Liver (tissue), 9 donors: Measurements from ENCODE around the gene YOD1. TPM values are rescaled to one million over a fixed set of nuclear protein-coding genes. Genes with fewer than 3 reads are reported as not detected.

Source experiments
- DNase-seq: peaks from one replicate; pipeline ENCODE4 v3.0.0-alpha.2; 2017; ENCODE audit warnings: low spot score
- H3K27ac ChIP-seq, 2 donors: one replicate each; pipeline ENCODE4 v1.7.0; 2013; ENCODE audit warnings: inconsistent platforms in 2 of 2, low read length in 2 of 2, control low read depth in 1 of 2, low read depth in 1 of 2, mild to moderate bottlenecking in 1 of 2
- H3K27me3 ChIP-seq, 4 donors: one replicate each; pipeline versions ENCODE4 v1.6.1 to v1.7.0; 2013; ENCODE audit warnings: low read length in 3 of 4, inconsistent platforms in 1 of 4, mild to moderate bottlenecking in 1 of 4, moderate library complexity in 1 of 4; ENCODE audit not compliant: control insufficient read depth in 4 of 4, insufficient read depth in 4 of 4
- H3K36me3 ChIP-seq, 4 donors: one replicate each; pipeline versions ENCODE4 v1.6.1 to v1.7.0; 2013; ENCODE audit warnings: low read length in 3 of 4, mild to moderate bottlenecking in 3 of 4, low read depth in 1 of 4, moderate library complexity in 1 of 4; ENCODE audit not compliant: control insufficient read depth in 4 of 4, insufficient read depth in 3 of 4
- H3K4me1 ChIP-seq, 4 donors: one replicate each; pipeline versions ENCODE4 v1.6.1 to v1.7.0; 2013; ENCODE audit warnings: low read length in 3 of 4, mild to moderate bottlenecking in 3 of 4, moderate library complexity in 1 of 4; ENCODE audit not compliant: control insufficient read depth in 4 of 4, insufficient read depth in 4 of 4
- H3K4me3 ChIP-seq, 3 donors: one replicate each; pipeline versions ENCODE4 v1.6.1 to v1.7.0; 2013; ENCODE audit warnings: low read length in 3 of 3, control low read depth in 1 of 3, low read depth in 1 of 3, mild to moderate bottlenecking in 1 of 3
- H3K9ac ChIP-seq, 2 donors: one replicate each; pipeline ENCODE4 v1.7.0; 2013; ENCODE audit warnings: low read length in 2 of 2, mild to moderate bottlenecking in 2 of 2, moderate library complexity in 2 of 2, control low read depth in 1 of 2, low read depth in 1 of 2
- H3K9me3 ChIP-seq, 4 donors: one replicate each; pipeline versions ENCODE4 v1.6.1 to v1.7.0; 2013; ENCODE audit warnings: low read length in 3 of 4; ENCODE audit not compliant: control insufficient read depth in 4 of 4
- CTCF ChIP-seq: fragments of 150-350 bp; IDR thresholded peaks from 2 replicates; pipeline ENCODE4 v1.5.1; 2017; ENCODE audit warnings: improper control_type of control experiment, low read depth, low read length; ENCODE audit not compliant: missing input control
- EGR1 ChIP-seq, 2 donors: IDR thresholded peaks; 2 replicates each; pipeline ENCODE4 v1.6.1; 2016 to 2018; ENCODE audit warnings: antibody characterized with exemption in 2 of 2, low read depth in 2 of 2
- FOXA1 ChIP-seq: IDR thresholded peaks from 2 replicates; pipeline ENCODE4 v1.6.1; 2016; ENCODE audit warnings: antibody characterized with exemption
- FOXA2 ChIP-seq: IDR thresholded peaks from 2 replicates; pipeline ENCODE4 v1.6.1; 2016; ENCODE audit warnings: antibody characterized with exemption
- HNF4A ChIP-seq, 2 donors: conservative IDR thresholded peaks; 2 replicates each; pipeline ENCODE4 v1.6.1; 2016; ENCODE audit warnings: antibody characterized with exemption in 2 of 2, mild to moderate bottlenecking in 2 of 2
- HNF4G ChIP-seq: IDR thresholded peaks from 2 replicates; pipeline ENCODE4 v1.6.1; 2016; ENCODE audit warnings: antibody characterized with exemption
- JUND ChIP-seq, 2 donors: IDR thresholded peaks; 2 replicates each; pipeline ENCODE4 v1.6.1; 2016; ENCODE audit warnings: antibody characterized with exemption in 2 of 2
- MAX ChIP-seq: IDR thresholded peaks from 2 replicates; pipeline ENCODE4 v1.6.1; 2016; ENCODE audit warnings: antibody characterized with exemption
- RXRA ChIP-seq, 2 donors: IDR thresholded peaks; 2 replicates each; pipeline ENCODE4 v1.6.1; 2017 to 2018; ENCODE audit warnings: antibody characterized with exemption in 2 of 2, mild to moderate bottlenecking in 1 of 2
- SP1 ChIP-seq: IDR thresholded peaks from 2 replicates; pipeline ENCODE4 v1.6.1; 2018; ENCODE audit warnings: antibody characterized with exemption, mild to moderate bottlenecking
- TAF1 ChIP-seq: conservative IDR thresholded peaks from 2 replicates; pipeline ENCODE4 v1.6.1; 2016; ENCODE audit warnings: antibody characterized with exemption, mild to moderate bottlenecking
- YY1 ChIP-seq: IDR thresholded peaks from 2 replicates; pipeline ENCODE4 v1.6.1; 2016; ENCODE audit warnings: antibody characterized with exemption, mild to moderate bottlenecking
- ZBTB33 ChIP-seq: IDR thresholded peaks from 2 replicates; pipeline ENCODE4 v1.6.1; 2016; ENCODE audit warnings: antibody characterized with exemption
- WGBS: extraction: QIAGEN DNeasy Blood & Tissue Kit; methylation state at CpG from one replicate; pipeline ENCODE4 v1.1.7; 2013; 5-methylcytosine and 5-hydroxymethylcytosine counted together
- polyA plus RNA-seq, 2 donors: library from polyadenylated mRNA; stranded (reverse) in 1 of 2; unstranded in 1 of 2; fragments of 200-250 nt in 1 of 2; fragments of >200 nt in 1 of 2; fragmentation: Nextera tagmentation in 1 of 2; extraction: Ambion mirVana in 1 of 2; gene quantifications; one replicate each; pipeline versions ENCODE4 v1.2.1 to v1.2.3, GENCODE V29; 2013 to 2015
- total RNA-seq, 2 donors: library from RNA; depleted of rRNA; stranded (reverse); fragments of >200 nt; gene quantifications; one replicate each; pipeline ENCODE4 v1.2.3, GENCODE V29; 2014
- donor health status: healthy.
- donor health status: healthy.
- donor health status: healthy.
- donor health status: healthy.
- donor health status: healthy.

Gene YOD1
- total and polyA plus RNA-seq, 4 donors, result 1.3 to 79.4 (median 4.7) TPM

GRCh38 chr1:207009182-207009850 is 41.7 kb downstream of the YOD1 start:
- no peaks in the 10 kb centered on the region for H3K27me3 ChIP-seq
- DNase-seq, result no peak
- H3K36me3 ChIP-seq, result no peaks in the 10 kb centered on the region
- H3K27ac ChIP-seq, result no peak overlapping the region
- no peaks in the 10 kb centered on the region for H3K9me3 ChIP-seq
- peaks cover 5 to 16% (median 11%) of the 10 kb centered on the region in 4 donors for H3K4me1 ChIP-seq
- no peak overlapping the region for H3K4me3 ChIP-seq
- TF ChIP-seq SP1 (peak; percentile 8), FOXA2 (no peak)
- H3K9ac ChIP-seq, result no peak overlapping the region
- 93% methylated on average over 10 of the region's 10 CpGs for WGBS

GRCh38 chr1:207007352-207008033 is 43.5 kb downstream of the YOD1 start:
- no peak for DNase-seq
- H3K36me3 ChIP-seq, result no peaks in the 10 kb centered on the region
- 88% methylated on average over 5 of the region's 5 CpGs for WGBS
- no peak overlapping the region for H3K27ac ChIP-seq
- no peak overlapping the region for H3K9ac ChIP-seq
- TF ChIP-seq TAF1 (no peak), SP1 (peak; percentile 28)
- no peaks in the 10 kb centered on the region for H3K9me3 ChIP-seq
- H3K27me3 ChIP-seq, result no peaks in the 10 kb centered on the region
- peaks cover 5 to 16% (median 11%) of the 10 kb centered on the region in 4 donors for H3K4me1 ChIP-seq
- H3K4me3 ChIP-seq, result no peak overlapping the region

- H3K27ac ChIP-seq, result no peak overlapping the region
- DNase-seq, result no peak
- no peaks in the 10 kb centered on the region for H3K27me3 ChIP-seq
- H3K4me1 ChIP-seq, result peaks cover 5 to 16% (median 11%) of the 10 kb centered on the region in 4 donors
- no peak overlapping the region for H3K4me3 ChIP-seq
- TF ChIP-seq HNF4A (conservative IDR thresholded peaks at IDR 0.05), result no peak
- TF ChIP-seq FOXA1, result no peak
- TF ChIP-seq JUND (IDR thresholded peaks at IDR 0.05), result no peak
- TF ChIP-seq YY1, result no peak
- no peak for TF ChIP-seq ZBTB33
- no peak for TF ChIP-seq FOXA2
- TF ChIP-seq CTCF, result no peak
- TF ChIP-seq RXRA (IDR thresholded peaks at IDR 0.05), result no peak
- no peak for TF ChIP-seq HNF4G
- TF ChIP-seq EGR1 (IDR thresholded peaks at IDR 0.05; ENCODE audit: low read depth in 2 of 2), result no peak
- no peak for TF ChIP-seq MAX
- no peak overlapping the region for H3K9ac ChIP-seq
- WGBS, result 87% methylated on average over 3 of the region's 3 CpGs
- no peaks in the 10 kb centered on the region for H3K36me3 ChIP-seq
- no peaks in the 10 kb centered on the region for H3K9me3 ChIP-seq
Measured at GRCh38 chr1:207006914-207007313, 44.1 kb downstream of the YOD1 start.
